Measurements from ENCODE around the gene DKK3.

The DKK3 gene

GRCh38 chr11:11966826-11967668, 41.4 kb downstream of the DKK3 start:
- peak; percentile 83 for DNase-seq

DNA sequence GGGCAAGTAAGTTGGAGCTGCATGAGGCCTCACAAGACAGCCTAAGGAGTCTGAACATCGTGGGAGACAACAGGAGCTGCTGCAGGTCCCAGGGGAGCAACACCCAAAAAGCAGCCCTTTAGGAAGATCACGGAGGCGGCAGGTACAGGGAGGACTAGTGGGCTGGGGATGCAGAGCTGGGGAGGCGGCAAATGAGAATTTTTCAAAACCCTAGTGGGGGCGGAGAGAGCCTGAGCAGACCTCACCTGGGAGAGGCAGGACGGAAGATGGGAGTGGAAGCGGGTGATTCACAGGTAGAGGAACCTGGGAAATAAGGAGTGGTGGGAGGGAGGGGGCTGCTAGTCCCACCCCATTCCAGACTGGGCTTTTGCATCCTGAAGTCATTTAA, 42.1 kb downstream of the DKK3 start:
- no peak for DNase-seq

GRCh38 chr11:11965656-11966353, 42.6 kb downstream of the DKK3 start:
- no peak for DNase-seq

DNA sequence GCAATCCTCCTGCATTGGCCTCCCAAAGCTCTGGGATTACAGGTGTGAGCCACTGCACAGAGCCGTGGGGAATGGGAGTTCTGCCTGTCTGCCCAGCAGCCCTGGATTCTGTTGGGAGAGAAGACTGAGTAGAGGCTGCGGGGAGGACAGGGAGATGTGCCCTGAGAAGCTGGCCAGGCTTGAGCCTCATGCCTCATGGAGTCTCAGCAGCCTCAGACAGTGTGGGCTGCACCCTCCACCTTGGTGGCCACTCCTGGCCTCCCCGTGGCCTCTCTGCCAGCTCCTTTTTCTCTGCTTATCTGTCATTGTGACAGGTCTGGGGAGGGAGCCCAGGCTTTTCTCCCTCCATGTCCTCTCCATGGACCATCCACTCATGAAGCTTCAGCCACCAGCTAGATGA, 43.2 kb downstream of the DKK3 start:
- no peak for DNase-seq

DNA sequence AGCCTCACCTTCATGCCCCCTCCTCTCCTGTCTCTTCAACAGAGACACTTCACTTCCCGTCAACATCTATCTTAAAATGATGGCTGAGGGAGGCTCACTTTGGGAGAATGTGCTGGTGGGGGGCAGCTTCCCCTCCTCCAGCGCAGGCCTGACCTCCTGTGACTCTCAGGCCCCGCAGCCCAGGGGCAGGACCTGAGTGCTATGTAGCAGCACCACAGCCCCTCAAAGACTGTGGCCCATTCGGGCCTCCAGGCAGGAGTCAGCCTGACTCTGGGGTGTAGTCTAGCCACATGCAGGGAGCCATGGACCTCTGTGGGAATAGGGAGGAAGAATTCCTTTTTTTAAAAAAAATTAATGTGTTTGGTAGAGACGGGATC, 43.7 kb downstream of the DKK3 start:
- no peak for DNase-seq

GRCh38 chr11:11963842-11964773, 44.3 kb downstream of the DKK3 start:
- DNase-seq, result no peak

DNA sequence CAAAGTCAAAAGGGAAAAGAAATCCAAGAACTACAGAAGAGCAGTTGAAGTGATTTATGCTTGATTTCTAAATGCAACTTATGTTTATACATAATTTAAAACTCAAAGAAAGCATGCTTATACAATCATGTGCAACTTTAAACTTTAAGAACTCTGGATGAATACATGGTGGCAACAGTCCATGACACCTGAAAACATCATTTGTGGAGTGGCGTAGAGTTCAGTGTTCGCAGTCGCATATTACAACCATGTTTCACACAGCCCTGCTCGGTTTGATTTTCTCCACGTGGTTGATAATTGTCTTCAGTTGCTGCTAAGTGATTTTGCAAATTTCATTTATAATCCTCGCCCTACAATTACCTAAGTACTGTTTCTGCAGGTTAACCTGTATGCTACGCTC, 45.4 kb downstream of the DKK3 start:
- DNase-seq, result no peak

GRCh38 chr11:11961399-11962028, 46.9 kb downstream of the DKK3 start:
- DNase-seq, result no peak

DNA sequence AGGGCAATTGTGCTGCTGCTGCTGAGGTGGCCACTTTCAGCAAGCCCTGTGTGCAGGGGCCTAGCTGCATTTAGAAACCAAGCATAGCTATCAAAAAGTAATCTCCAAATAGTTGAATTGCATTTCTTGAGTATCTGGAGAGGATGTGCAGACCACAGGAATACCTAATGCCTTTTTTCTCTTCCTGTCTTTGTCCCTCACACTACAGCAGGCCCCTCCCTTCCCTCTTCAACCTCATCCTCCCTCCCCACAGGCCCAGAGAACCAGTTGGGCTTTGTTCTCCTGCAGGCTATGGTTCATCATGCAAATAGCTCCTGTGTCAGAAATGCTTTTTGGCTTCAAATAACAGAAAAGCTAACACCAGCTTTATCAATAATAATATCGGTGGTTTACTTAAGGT, 47.7 kb downstream of the DKK3 start:
- DNase-seq, result peak; percentile 8

DNA sequence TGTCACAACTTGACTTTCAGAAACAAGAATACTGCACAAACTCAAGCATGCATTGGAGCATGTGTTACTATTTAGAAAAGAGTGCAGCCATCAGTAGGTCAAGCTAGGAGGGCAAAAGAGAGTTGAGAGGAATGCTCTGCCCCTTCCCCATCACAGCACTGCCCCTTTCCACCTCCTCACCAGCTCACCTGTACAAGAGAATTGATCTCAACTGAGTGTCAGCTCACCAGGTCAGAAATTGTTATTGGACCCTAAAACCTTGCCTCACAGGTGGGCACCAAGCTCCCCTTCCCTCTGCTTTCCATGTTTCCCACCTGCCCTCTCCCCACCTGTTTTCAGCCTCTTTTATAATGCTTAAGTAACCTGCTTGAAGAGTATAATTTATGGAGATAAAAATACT, 48.8 kb downstream of the DKK3 start:
- DNase-seq, result no peak

DNA sequence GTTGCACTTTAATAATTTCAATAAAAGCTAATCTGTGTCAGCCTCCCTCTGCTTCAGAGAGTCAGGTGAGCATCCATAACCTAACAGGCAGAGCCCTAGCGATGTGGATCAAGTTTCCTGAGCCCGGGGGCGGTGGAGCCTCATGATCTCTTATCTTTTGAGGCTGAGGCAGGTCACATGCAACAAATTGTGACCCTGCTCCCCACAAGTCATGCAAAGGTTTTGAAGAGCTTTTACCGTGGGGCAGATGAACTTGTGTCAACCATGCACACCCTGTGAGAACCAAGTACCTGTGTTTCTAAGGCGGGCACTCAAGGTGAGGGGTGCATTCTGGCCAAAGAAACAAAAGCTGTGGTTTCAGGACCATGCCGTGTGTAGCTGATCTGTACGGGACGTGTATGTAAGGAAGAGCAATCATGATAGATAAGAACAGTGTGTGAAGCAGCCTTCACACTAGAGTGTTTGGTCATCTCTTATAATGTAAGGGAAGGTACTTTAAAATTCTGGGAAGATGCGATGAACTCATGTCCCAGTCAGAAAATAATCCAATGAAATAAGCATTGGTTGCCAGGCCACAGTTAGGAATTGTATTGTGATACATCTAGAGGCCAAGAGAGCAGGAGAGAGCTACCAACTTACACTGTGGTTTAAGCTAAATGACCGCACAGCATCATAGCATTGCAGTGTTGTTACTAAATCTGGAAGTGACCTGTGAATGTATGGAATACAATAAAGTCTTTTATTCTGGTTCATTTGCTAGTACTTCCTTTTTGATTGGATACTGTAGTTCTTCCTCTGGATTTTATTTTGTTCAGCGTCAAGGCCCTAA, 49.8 kb downstream of the DKK3 start:
- DNase-seq, result no peak

DNA sequence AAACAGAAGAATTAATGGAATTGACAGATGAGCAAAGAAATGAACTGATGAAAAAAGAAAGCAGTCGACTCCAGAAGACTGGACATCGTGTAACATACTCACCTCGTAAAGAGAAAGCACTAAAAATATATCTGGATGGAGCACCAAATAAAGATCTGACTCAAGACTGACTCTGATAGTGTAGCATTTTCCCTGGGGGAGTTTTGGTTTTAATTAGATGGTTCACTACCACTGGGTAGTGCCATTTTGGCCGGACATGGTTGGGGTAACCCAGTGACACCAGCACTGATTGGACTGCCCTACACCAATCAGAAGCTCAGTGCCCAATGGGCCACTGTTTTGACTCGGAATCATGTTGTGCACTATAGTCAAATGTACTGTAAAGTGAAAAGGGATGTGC, 52.4 kb downstream of the DKK3 start:
- DNase-seq, result no peak

- no peak for DNase-seq
Observed at GRCh38 chr11:11952036-11952435, 56.4 kb downstream of the DKK3 start.

DNA sequence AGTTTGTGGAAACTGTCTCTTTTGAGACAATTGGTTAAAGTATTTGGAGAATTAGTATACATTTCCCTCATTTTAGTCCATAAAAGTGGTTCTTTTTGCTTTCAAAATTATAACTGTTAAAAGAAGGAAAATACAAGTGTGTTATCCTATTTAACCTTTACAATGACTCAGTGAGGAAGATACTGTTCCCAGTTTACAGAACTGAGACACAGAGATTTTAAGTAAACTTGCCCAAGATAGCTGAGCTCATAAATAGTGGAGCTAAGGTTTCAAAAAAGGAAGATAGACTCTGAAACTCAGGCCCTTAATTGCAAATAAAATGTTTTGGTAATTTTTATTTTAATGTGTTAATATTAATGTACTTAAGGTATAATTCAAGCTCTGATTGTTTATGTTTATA, 58.9 kb downstream of the DKK3 start:
- no peak for DNase-seq

DNA sequence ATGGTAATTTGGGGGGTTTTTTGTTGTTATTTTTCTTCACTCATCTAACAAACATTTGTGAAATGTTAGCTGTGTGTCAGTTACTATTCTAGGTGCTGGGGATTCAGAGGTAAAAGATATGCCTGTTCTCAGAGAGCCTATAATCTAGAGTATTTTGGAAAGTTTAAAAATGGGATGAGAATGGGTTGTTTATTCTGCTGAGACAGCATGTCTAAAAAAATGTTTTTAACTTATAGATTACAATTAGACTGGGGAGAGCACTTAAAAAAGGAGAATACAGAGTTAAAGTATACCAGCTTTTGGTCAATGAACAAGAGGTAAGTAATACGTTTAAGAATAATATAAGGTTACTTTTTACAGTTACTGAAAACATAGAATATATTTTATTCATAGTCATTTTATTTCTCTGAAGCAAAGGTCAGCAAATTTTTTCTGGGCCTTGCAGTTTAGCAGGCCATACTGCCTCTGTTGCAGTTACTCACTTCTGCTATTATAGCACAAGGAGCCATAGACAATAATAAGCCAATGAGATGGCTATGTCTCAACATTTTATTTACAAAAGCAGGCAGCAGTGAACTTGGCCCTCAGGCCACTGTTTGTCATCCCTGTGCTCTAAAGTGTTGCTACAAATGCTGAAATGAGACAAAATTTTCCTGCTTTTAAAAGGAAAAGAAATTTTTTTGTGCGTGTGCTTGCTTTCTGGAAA, 60.0 kb downstream of the DKK3 start:
- no peak for DNase-seq

GRCh38 chr11:11947825-11948224, 60.6 kb downstream of the DKK3 start:
- no peak for DNase-seq

DNA sequence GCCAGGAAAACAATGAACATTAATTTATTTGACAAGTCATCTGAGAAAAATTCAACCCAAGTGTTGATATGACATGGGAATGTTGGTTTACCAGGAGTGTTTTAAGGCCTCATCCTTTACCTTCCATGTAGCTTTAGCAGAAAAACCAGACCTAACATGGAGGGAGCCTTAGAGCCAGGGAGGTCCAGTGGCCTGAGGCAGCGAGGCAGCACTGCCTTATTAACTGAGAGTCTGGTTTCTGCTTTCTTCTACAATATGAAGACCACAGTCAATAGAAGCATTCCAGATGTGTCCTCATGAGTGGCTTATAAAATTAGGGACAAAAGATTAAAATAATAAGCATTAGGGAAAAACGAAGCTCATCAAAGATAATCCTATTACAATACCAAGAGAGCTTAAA, 61.5 kb downstream of the DKK3 start:
- no peak for DNase-seq

DNA sequence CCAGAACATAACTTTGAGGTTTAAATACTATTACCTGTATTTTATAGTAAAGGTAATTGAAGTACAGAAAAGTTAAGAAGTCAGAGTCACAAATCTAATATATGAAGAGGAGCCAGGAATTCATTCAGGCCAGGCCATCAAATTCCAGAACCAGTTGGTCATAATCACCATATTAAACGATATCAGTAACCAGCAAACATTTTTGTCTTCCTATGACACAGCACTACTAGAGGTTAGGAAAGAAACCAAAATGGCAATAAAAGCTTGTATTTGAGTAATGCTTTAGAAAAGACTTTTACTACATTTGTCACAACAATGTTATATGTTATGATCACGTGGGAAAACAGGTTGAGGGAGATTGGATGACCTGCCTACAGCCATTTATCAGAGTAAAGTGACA, 62.2 kb downstream of the DKK3 start:
- DNase-seq, result no peak

GRCh38 chr11:11944444-11944843, 64.0 kb downstream of the DKK3 start:
- no peak for DNase-seq

DNA sequence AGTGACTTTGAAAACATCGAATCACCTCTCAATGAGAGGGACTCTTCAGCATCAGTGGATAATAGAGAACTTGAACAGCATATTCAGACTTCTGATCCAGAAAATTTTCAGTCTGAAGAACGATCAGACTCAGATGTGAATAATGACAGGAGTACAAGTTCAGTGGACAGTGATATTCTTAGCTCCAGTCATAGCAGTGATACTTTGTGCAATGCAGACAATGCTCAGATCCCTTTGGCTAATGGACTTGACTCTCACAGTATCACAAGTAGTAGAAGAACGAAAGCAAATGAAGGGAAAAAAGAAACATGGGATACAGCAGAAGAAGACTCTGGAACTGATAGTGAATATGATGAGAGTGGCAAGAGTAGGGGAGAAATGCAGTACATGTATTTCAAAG, 65.8 kb downstream of the DKK3 start:
- no peak for DNase-seq

- DNase-seq, result no peak
Observed at GRCh38 chr11:11940551-11940950, 67.9 kb downstream of the DKK3 start.

Data from activated CD4-positive, alpha-beta T cell treated with anti-CD3 and anti-CD28 coated beads, Interleukin-2, Interleukin-6, amounts not matched to agents 100 ng/mL and 50 ng/mL, durations not matched to agents 16 hours and 8 hours (primary cell).